AG09309 (cell line): Measurements from ENCODE around the gene PRSS2.
"Not testable (repeated sequence)": the region's sequence is repeated elsewhere in the genome, so short reads cannot be mapped to it uniquely, and the experiment has no call there.

Source experiments
- DNase-seq: peaks from one replicate; pipeline ENCODE4 v3.0.0-alpha.2; 2010; ENCODE audit warnings: low read depth
- H3K4me3 ChIP-seq: 2 replicates; pipeline ENCODE4 v1.5.1; 2011; ENCODE audit warnings: mild to moderate bottlenecking, low read depth, low read length, moderate library complexity; ENCODE audit not compliant: control insufficient read depth
- TF ChIP-seq, protein P1 (sequence below): IDR thresholded peaks from 2 replicates; pipeline ENCODE4 v1.5.1; 2011; ENCODE audit warnings: mild to moderate bottlenecking, low read depth, low read length, inconsistent platforms; ENCODE audit not compliant: insufficient read depth, control insufficient read depth; ENCODE audit errors: missing control alignments

The PRSS2 gene

DNA sequence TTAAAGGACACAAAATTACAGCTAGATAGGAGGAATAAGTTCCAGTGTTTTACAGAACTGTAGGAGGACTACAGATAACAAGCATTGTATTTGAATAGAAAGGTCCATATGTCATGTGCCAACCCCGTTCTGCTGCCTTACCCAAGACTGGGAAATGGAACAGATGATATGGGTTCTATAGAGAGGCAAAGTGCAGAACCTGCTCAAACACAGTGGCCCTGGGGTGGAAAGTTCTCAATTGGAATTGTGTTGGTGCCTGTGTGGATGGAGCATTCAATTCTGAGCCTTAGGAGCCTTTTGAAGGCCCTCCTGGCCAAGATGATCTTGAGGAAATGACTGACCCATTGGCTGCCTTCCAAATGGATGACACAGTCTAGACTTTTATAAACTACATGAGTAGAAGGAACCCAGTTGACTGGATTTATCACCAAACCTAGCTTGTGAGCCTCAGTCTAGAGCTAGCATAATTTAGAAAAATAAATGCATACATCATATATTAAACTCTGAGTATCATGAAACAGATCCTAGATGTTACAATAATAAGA is 25.6 kb upstream of the PRSS2 start:
- no peak for DNase-seq
- TF ChIP-seq, protein P1, sequence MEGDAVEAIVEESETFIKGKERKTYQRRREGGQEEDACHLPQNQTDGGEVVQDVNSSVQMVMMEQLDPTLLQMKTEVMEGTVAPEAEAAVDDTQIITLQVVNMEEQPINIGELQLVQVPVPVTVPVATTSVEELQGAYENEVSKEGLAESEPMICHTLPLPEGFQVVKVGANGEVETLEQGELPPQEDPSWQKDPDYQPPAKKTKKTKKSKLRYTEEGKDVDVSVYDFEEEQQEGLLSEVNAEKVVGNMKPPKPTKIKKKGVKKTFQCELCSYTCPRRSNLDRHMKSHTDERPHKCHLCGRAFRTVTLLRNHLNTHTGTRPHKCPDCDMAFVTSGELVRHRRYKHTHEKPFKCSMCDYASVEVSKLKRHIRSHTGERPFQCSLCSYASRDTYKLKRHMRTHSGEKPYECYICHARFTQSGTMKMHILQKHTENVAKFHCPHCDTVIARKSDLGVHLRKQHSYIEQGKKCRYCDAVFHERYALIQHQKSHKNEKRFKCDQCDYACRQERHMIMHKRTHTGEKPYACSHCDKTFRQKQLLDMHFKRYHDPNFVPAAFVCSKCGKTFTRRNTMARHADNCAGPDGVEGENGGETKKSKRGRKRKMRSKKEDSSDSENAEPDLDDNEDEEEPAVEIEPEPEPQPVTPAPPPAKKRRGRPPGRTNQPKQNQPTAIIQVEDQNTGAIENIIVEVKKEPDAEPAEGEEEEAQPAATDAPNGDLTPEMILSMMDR = no peak
- no peak overlapping the region for H3K4me3 ChIP-seq

DNA sequence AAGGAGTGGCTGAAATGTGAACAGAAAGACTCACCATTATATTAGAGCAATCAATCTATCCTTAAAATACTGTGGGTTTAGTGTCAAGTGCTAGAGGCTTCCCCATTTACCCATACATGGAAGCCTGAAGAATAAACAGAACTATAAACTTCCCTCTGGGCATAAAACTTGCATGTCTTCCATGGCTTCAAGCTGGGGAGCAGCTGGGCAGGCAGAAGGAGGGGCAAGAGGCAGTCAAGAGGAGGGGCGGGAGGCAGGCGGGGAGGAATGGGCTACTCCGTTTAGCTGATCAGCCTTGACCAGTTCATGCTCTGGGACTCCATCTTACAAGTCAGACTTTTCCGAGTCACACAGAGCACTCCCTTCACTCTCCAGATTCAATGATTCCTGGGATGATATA is 25.0 kb upstream of the PRSS2 start:
- no peak for DNase-seq
- TF ChIP-seq, protein P1 = no peak
- no peak overlapping the region for H3K4me3 ChIP-seq

GRCh38 chr7:142746264-142746663 is 24.5 kb upstream of the PRSS2 start:
- TF ChIP-seq, protein P1 = no peak
- H3K4me3 ChIP-seq = no peak overlapping the region
- no peak for DNase-seq

DNA sequence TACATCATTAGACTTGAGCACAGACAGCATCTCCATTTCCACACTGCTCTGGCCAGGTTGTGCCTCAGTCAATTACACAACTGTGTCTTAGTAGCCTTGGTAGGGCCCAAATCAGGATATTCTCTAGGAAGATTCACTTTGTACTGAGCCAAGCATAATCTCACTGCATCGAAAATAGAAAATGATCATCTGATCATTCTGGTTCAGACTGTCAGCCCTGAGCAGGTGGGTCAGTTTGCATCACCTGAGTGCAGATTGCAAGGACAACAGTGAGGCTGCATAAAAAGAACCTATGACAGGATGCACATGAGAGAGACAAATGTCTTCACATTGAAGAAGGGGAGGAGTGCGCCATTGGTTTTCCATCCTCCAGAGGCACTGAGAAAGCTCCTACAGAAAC is 22.4 kb upstream of the PRSS2 start:
- DNase-seq, H3K4me3 ChIP-seq: not testable (repeated sequence)

GRCh38 chr7:142749218-142749993 is 21.4 kb upstream of the PRSS2 start, which contains the start of gene PRSS1:
PRSS1 (plus strand) TSS chr7:142749472; CDS start chr7:142749485, 13 bp downstream.
- TF ChIP-seq, protein P1 = no peak
- no peak within 1 kb of the TSS for H3K4me3 ChIP-seq
- no peak for DNase-seq

DNA sequence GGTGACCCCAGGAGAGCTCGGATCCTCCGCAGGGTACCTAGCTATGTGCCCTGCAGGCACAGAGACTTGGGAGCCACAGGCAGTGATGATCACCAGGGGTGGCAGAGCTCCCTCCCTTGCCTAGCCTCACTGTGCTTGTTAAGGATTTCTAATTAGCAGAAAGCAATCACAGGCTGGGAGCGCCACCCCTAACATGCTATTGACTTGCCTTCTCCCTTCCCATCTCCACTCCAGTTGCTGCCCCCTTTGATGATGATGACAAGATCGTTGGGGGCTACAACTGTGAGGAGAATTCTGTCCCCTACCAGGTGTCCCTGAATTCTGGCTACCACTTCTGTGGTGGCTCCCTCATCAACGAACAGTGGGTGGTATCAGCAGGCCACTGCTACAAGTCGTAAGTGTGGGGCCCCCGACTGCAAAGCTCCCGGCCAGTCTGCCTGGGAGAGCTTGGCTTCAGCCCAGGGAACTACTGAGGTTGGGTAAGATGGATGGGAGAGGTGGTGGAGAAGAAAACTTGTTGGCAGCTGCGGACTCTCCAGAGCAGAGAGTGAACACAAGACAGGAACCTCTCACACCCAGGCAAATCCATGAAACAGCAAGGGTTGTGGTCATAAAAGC is 20.3 kb upstream of the PRSS2 start:
- no peak for DNase-seq
- TF ChIP-seq, protein P1 = no peak
- H3K4me3 ChIP-seq = no peak overlapping the region

DNA sequence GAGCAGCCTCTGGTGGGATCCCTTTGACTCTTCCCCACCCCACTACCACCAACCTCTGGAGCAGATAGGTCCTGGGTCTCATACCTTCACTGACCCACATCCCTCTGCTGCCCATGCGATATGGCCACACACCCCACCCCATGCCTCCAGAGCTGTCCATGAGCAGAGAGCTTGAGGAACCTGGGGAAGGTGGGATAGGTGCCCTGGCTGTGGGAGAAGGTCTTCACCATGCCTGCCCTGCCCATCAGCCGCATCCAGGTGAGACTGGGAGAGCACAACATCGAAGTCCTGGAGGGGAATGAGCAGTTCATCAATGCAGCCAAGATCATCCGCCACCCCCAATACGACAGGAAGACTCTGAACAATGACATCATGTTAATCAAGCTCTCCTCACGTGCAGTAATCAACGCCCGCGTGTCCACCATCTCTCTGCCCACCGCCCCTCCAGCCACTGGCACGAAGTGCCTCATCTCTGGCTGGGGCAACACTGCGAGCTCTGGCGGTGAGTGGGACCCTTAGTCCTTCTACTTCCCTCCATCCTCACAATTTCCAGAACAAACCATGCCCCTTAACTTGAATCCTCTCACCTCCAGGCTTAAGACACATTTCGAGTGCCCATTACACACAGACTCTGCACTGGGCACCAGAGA is 19.1 kb upstream of the PRSS2 start:
- DNase-seq = not testable (repeated sequence)

More for the DNA sequence above, 19.1 kb upstream of the PRSS2 start:
- not testable (repeated sequence) for H3K4me3 ChIP-seq
